NCI-H2171 treated with DMSO at 0.1 percent for 48 hours (cell line): ENCODE data around the gene DDX3X.
A peak's percentile ranks its signal among the peaks of the same experiment; 100 is the strongest.
"Not testable (repeated sequence)": the region's sequence is repeated elsewhere in the genome, so short reads cannot be mapped to it uniquely, and the experiment has no call there.

ENCODE experiments used
- DNase-seq: peaks from one replicate; lab custom pipeline; 2025; lab: John Stamatoyannopoulos, UW

The DDX3X gene

GRCh38 chrX:41333744-41334362 is at the start of gene DDX3X:
DDX3X (plus strand) TSS chrX:41334162; CDS start chrX:41334253, 91 bp downstream.
- DNase-seq: peak; percentile 86

DNA sequence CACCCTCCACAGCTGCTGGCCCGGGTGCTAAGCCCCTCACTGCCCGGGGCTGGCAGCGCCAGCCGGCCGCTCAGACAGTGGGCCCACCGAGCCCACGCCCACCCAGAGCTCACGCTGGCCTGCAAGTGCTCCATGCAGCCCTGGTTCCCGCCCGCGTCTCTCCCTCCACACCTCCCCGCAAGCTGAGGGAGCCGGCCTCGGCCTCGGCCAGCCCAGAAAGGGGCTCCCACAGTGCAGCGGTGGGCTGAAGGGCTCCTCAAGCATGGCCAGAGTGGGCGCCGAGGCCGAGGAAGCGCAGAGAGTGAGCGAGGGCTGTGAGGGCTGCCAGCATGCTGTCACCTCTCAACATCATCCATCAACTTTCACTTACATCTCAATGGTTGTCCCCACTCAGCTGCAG is 48.0 kb upstream of the DDX3X start:
- not testable (repeated sequence) for DNase-seq

DNA sequence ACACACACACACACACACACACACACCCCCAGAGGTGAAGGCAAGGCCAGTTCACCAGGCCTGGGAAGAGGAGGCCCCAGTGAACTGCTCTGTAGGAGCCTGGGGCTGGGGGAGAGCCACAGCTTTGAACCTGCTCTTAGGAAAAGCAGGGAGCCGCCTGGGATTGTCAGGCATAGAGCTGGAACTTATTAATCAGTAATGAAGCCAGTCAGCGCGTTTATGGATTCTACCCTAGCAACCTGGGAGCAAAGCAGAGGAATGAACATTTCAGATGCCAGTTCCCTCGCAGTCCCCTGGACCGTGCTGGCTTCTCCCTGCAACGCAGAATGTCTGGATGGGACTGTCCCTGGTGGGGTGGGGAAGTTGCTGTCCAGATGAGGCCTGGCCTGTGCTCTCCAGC is 45.3 kb upstream of the DDX3X start:
- no peak for DNase-seq

GRCh38 chrX:41289095-41289494 is 44.9 kb upstream of the DDX3X start:
- DNase-seq: peak; percentile 24

- DNase-seq: no peak
These were observed 42.7 kb upstream of the DDX3X start for GRCh38 chrX:41291309-41291708.

GRCh38 chrX:41293269-41293668 is 40.7 kb upstream of the DDX3X start:
- DNase-seq: no peak

DNA sequence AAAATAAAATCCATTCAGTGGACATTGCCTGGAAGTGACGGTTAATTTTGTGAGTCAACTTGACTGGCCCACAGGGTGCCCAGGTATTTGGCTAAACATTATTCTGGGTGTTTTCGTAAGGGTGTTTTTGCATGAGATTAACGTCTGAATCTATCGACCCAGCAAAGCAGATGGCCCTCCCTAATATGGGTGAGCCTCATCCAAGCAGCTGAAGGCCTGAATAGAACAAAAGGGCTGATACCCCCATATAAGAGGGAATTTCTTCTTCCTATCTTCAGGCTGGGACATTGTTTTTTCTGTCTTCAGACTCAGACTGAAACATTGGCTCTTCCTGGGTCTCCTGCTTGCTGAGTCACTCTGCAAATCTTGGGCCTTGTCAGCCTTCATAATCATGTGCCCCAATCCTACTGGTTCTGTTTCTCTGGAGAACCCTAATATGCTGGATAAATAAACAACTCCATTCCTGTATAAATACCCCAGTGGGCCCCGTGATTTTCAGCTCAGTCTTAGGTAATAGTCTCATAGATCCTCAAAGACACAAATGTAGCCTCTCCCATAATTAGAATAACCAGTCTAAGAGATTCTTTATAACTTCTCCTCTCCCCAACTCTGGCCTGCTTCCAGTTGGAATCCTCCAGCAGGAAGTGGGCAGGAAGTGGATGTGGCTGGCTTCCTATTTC is 33.1 kb upstream of the DDX3X start:
- DNase-seq: no peak

- peak; percentile 11 for DNase-seq
These were observed 32.5 kb upstream of the DDX3X start for GRCh38 chrX:41301438-41301824.

DNA sequence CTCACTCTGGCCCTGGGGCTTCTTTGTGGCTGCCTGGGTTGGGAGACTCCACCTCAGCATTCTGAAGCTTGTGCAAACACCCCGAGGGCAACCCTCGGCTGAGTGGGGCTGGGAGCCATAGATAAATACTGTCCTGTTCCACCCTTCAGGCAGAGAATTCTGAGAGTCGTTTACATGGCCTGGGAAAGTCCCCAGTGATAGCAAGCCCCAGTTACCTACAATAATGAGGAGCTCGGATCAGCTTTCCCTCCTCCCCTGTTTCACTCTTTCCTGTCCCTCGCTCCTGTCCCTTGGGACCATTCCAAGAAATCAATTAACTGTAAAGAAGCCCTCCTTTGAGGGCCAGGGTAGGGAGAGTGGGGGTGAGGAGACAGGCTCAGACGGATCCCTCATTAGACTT is 31.6 kb upstream of the DDX3X start:
- DNase-seq: peak; percentile 79

GRCh38 chrX:41303013-41303412 is 30.9 kb upstream of the DDX3X start:
- DNase-seq: no peak

DNA sequence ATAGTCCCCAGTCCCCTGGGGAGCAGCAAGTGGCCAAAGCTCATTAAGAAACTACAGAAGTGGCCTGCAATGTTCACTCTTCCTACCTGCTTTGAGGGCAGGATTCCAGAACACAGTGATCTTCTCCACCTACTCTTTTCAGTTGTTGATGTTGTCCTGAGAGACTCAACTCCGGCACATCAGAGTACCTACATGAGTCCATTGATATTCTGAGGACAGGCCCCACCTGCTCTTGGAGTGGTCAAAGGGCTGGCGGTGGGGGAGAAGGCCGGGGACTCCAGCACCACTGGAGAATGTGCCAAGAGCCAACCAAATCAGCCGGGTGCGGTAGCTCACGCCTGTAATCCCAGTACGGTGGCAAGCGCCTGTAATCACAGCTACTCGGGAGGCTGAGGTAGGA is 29.8 kb upstream of the DDX3X start:
- no peak for DNase-seq

- no peak for DNase-seq
These were observed 24.9 kb upstream of the DDX3X start for GRCh38 chrX:41308884-41309647.

- no peak for DNase-seq
These were observed 21.2 kb upstream of the DDX3X start for GRCh38 chrX:41312786-41313185.

- peak; percentile 72 for DNase-seq
These were observed 20.5 kb upstream of the DDX3X start for GRCh38 chrX:41313419-41313818.

- peak; percentile 90 for DNase-seq
These were observed 19.8 kb upstream of the DDX3X start for GRCh38 chrX:41314204-41314603.

GRCh38 chrX:41314881-41315280 is 19.1 kb upstream of the DDX3X start:
- DNase-seq: no peak

GRCh38 chrX:41316266-41316665 is 17.7 kb upstream of the DDX3X start:
- DNase-seq: not testable (repeated sequence)

DNA sequence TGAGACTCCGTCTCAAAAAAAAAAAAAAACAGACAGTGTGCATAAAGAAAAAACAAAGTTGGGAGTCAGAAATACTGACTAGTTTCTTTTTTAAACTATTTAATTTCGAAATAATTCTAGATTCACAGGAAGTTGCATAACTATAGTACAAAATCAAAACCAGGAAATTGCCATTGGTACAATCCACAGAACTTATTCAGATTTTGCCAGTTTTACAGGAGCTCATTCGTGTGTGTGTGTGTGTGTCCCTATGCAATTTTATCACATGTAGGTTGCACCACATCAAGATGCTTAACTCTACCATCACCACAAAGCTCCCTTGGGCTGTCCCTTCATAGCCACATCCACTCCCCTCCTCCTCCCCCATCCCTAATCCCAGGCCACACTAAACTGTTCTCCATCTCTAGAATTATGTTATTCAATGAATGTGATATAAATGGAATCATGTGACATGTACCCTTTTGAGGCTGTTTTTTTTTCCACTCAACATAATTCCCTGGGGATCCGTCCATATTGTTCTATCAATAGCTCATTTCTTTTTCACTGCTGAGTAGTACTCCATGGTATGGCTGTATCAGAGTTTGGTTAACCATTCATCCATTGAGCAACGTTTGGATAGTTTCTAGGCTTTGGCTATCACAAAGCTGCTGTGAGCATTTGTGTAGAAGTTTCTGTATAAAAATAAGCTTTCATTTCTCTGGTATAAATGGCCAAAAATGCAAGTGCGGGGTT is 16.3 kb upstream of the DDX3X start:
- no peak for DNase-seq

DNA sequence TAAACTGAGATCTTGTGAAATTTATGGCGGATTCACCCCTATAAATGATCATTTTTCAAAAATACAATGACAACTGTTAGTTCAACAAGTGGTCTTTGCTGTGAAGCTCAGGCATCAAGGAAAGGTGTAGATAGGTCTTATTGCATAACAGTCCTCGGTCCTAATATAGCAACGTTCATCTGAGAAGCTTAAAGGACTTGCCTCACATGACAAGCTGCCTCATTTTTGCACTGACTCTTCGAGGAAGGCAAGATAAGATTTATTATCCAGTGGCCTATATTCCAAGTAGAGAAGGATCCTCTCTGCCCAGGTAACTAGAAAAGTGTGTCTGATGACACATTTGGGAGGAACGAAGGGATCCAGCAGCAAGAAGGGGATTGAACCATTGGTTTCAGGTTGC is 13.6 kb upstream of the DDX3X start:
- no peak for DNase-seq

DNA sequence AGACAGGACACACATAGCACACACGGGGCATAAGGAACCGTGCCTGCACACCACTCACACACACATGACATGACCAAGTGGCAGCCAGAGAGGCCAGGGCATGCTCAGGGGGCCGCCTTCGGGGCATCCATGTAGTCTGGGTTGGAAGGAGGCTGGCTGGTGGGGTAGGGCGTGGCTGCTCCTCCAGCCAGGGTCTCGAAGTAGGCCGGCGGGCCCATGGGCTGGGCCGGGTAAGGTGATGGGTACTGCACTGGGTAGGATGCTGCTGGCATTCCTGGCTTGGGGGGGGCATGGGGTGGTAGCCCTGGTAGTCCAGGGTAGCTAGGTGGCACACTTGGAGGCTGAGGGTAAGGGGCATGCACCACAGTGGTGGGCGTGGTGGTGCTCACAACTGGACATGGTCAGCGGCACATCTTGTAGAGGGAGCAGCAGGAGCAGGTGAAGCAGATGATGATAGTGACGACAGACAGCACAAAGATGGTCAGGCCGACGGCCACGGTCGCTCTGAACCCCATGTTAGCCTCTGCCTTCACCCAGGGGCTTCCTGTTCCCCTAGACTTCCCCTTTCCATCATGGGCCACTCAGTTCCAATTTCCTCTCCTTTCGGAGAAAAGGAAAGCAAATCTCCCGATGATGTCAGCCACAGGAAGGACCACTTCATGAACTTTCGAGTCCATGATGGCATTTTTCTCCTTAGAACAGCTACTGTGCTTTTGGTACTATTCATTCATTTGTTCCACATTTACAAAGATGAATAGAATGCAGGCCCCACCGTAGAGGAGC is 10.9 kb upstream of the DDX3X start:
- DNase-seq: no peak

GRCh38 chrX:41326431-41326830 is 7.5 kb upstream of the DDX3X start:
- no peak for DNase-seq

DNA sequence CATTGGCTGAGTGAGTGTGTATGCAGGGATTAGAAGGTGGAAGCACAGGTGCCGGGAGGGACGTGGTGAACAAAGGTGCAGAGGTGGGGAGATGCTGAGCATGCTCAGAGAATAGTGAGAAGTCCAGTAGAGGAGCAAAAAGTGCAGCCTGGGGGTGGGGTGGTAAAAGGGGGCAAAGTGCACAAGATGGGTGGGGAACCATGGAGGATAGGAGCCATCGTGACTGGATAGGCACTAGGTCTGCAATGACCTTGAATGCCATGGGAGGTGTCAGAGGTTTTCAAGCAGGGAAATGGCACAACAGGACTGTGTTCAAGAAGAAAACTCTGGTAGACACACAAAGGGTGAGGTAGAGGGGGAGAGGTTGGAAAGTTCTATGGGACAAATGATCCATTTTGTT is 6.6 kb upstream of the DDX3X start:
- no peak for DNase-seq
